NCI-H748 (cell line): ENCODE results near the gene CREB3L2.
"Not testable (repeated sequence)": the region's sequence is repeated elsewhere in the genome, so short reads cannot be mapped to it uniquely, and the experiment has no call there.

Source experiments
- DNase-seq: peaks from one replicate; lab custom pipeline; 2025; ENCODE audit not compliant: unreplicated experiment; lab: John Stamatoyannopoulos, UW

Gene CREB3L2

GRCh38 chr7:138014201-138014600 lies 12.3 kb upstream of the CREB3L2 start:
- not testable (repeated sequence) for DNase-seq

GRCh38 chr7:138009350-138009653 lies 7.4 kb upstream of the CREB3L2 start:
- no peak for DNase-seq

GRCh38 chr7:138008588-138009349 lies 6.9 kb upstream of the CREB3L2 start:
- DNase-seq, result peak; percentile 58

- no peak for DNase-seq
Observed at GRCh38 chr7:138008019-138008587, 6.2 kb upstream of the CREB3L2 start.

GRCh38 chr7:138006106-138006505 lies 4.2 kb upstream of the CREB3L2 start:
- DNase-seq, result no peak

- DNase-seq, result no peak
Observed at GRCh38 chr7:138004936-138005335, 3.0 kb upstream of the CREB3L2 start.

GRCh38 chr7:138004046-138004445 lies 2.2 kb upstream of the CREB3L2 start:
- no peak for DNase-seq

GRCh38 chr7:138002828-138003189 lies 923 bp upstream of the CREB3L2 start:
- no peak for DNase-seq

GRCh38 chr7:138002096-138002827 lies 376 bp upstream of the CREB3L2 start:
- DNase-seq, result peak; percentile 99

GRCh38 chr7:138000081-138000701 lies 1.7 kb downstream of the CREB3L2 start:
- no peak for DNase-seq

- no peak for DNase-seq
Observed at GRCh38 chr7:137999496-138000080, 2.3 kb downstream of the CREB3L2 start.

- DNase-seq, result no peak
Observed at GRCh38 chr7:137998250-137998649, 3.6 kb downstream of the CREB3L2 start.

- no peak for DNase-seq
Observed at GRCh38 chr7:137996871-137997270, 5.0 kb downstream of the CREB3L2 start.

GRCh38 chr7:137996386-137996851 lies 5.5 kb downstream of the CREB3L2 start:
- DNase-seq, result no peak

- DNase-seq, result no peak
Observed at GRCh38 chr7:137994216-137994615, 7.7 kb downstream of the CREB3L2 start.

GRCh38 chr7:137993395-137993743 lies 8.5 kb downstream of the CREB3L2 start:
- DNase-seq, result no peak

- no peak for DNase-seq
Observed at GRCh38 chr7:137992550-137993394, 9.1 kb downstream of the CREB3L2 start.

GRCh38 chr7:137992104-137992549 lies 9.8 kb downstream of the CREB3L2 start:
- DNase-seq, result no peak

GRCh38 chr7:137990251-137990941 lies 11.5 kb downstream of the CREB3L2 start:
- no peak for DNase-seq

- DNase-seq, result no peak
Observed at GRCh38 chr7:137989590-137989989, 12.3 kb downstream of the CREB3L2 start.
